ENCODE data around the gene ERBB3. TPM values are rescaled to one million over a fixed set of nuclear protein-coding genes. Genes with fewer than 3 reads are reported as not detected.
"Not testable (repeated sequence)": the region's sequence is repeated elsewhere in the genome, so short reads cannot be mapped to it uniquely, and the experiment has no call there.

ERBB3 gene
- total and polyA plus RNA-seq, 2 donors, result 1.4 to 4.3 TPM

- Histone ChIP-seq H3K4me3 (ENCODE audit: low read length in 2 of 2) (peak within 1 kb of the TSS; percentile 76 to 92), H3K27ac (ENCODE audit: low read depth in 1 of 2, low read length in 1 of 2) (peak within 1 kb of the TSS; percentile 84 to 89)
- under 1% methylated on average over 50 of the region's 50 CpGs for WGBS
Observed at GRCh38 chr12:56041552-56042429, 38.2 kb upstream of the ERBB3 start, which contains the start of gene RPS26. Gene RPS26, plus strand, starts transcription at chr12:56041918. Its CDS starts 249 bp downstream, at chr12:56042167.

GRCh38 chr12:56042430-56042813 is 37.5 kb upstream of the ERBB3 start:
- not testable (repeated sequence) for DNase-seq (ENCODE audit: low read depth in 6 of 9, low spot score in 9 of 9); H3K27me3 ChIP-seq (ENCODE audit: control insufficient read depth in 2 of 2, insufficient read depth in 1 of 2, low read length in 1 of 2); H3K9me3 ChIP-seq (ENCODE audit: control insufficient read depth in 2 of 2, insufficient read depth in 1 of 2, low read length in 1 of 2)
- 3% methylated on average over 20 of the region's 20 CpGs for WGBS
- peak overlapping the region; percentile 76 to 92 for H3K4me3 ChIP-seq (ENCODE audit: low read length in 2 of 2)
- H3K4me1 ChIP-seq (ENCODE audit: control insufficient read depth in 2 of 2, insufficient read depth in 2 of 2, low read length in 2 of 2), result peaks cover 8 to 27% of the 10 kb centered on the region in 2 donors
- H3K36me3 ChIP-seq (ENCODE audit: control insufficient read depth in 2 of 2, insufficient read depth in 2 of 2, low read length in 1 of 2), result peaks cover 22 to 36% of the 10 kb centered on the region in 2 donors
- H3K27ac ChIP-seq (ENCODE audit: low read depth in 1 of 2, low read length in 1 of 2), result peak overlapping the region; percentile 84 to 89

More at GRCh38 chr12:56041552-56042429, 38.2 kb upstream of the ERBB3 start, which contains the start of gene RPS26:
- Histone ChIP-seq H3K4me1 (ENCODE audit: control insufficient read depth in 2 of 2, insufficient read depth in 2 of 2, low read length in 2 of 2) (peaks cover 8 to 27% of the 10 kb centered on the region in 2 donors), H3K36me3 (ENCODE audit: control insufficient read depth in 2 of 2, insufficient read depth in 2 of 2, low read length in 1 of 2) (peaks cover 22 to 40% of the 10 kb centered on the region in 2 donors), H3K27me3 (ENCODE audit: control insufficient read depth in 2 of 2, insufficient read depth in 1 of 2, low read length in 1 of 2) (no peaks in the 10 kb centered on the region), H3K9me3 (ENCODE audit: control insufficient read depth in 2 of 2, insufficient read depth in 1 of 2, low read length in 1 of 2) (no peaks in the 10 kb centered on the region)
- peak; percentile 91 to 98 (median 95) for DNase-seq (ENCODE audit: low read depth in 6 of 9, low spot score in 9 of 9)

GRCh38 chr12:56042843-56043242 is 37.1 kb upstream of the ERBB3 start:
- Histone ChIP-seq H3K9me3 (ENCODE audit: control insufficient read depth in 2 of 2, insufficient read depth in 1 of 2, low read length in 1 of 2) (no peaks in the 10 kb centered on the region), H3K27me3 (ENCODE audit: control insufficient read depth in 2 of 2, insufficient read depth in 1 of 2, low read length in 1 of 2) (no peaks in the 10 kb centered on the region), H3K4me1 (ENCODE audit: control insufficient read depth in 2 of 2, insufficient read depth in 2 of 2, low read length in 2 of 2) (peaks cover 8 to 25% of the 10 kb centered on the region in 2 donors), H3K36me3 (ENCODE audit: control insufficient read depth in 2 of 2, insufficient read depth in 2 of 2, low read length in 1 of 2) (peaks cover 22 to 35% of the 10 kb centered on the region in 2 donors), H3K27ac (ENCODE audit: low read depth in 1 of 2, low read length in 1 of 2) (peak overlapping the region in 1 of 2 donors; percentile 84), H3K4me3 (ENCODE audit: low read length in 2 of 2) (peak overlapping the region; percentile 76 to 92)
- 58% methylated on average over 9 of the region's 9 CpGs for WGBS
- DNase-seq (ENCODE audit: low read depth in 6 of 9, low spot score in 9 of 9), result no peak

- Histone ChIP-seq H3K36me3 (ENCODE audit: control insufficient read depth in 2 of 2, insufficient read depth in 2 of 2, low read length in 1 of 2) (peaks cover 22 to 35% of the 10 kb centered on the region in 2 donors), H3K27me3 (ENCODE audit: control insufficient read depth in 2 of 2, insufficient read depth in 1 of 2, low read length in 1 of 2) (no peaks in the 10 kb centered on the region), H3K4me1 (ENCODE audit: control insufficient read depth in 2 of 2, insufficient read depth in 2 of 2, low read length in 2 of 2) (peaks cover 8 to 18% of the 10 kb centered on the region in 2 donors), H3K27ac (ENCODE audit: low read depth in 1 of 2, low read length in 1 of 2) (peak overlapping the region in 1 of 2 donors; percentile 18), H3K9me3 (ENCODE audit: control insufficient read depth in 2 of 2, insufficient read depth in 1 of 2, low read length in 1 of 2) (no peaks in the 10 kb centered on the region), H3K4me3 (ENCODE audit: low read length in 2 of 2) (no peak overlapping the region)
- DNase-seq (ENCODE audit: low read depth in 6 of 9, low spot score in 9 of 9), result no peak
- WGBS, result 95% methylated on average over 9 of the region's 9 CpGs
Observed at GRCh38 chr12:56046027-56046780, 33.8 kb upstream of the ERBB3 start.

- Histone ChIP-seq H3K4me3 (ENCODE audit: low read length in 2 of 2) (no peak overlapping the region), H3K27me3 (ENCODE audit: control insufficient read depth in 2 of 2, insufficient read depth in 1 of 2, low read length in 1 of 2) (no peaks in the 10 kb centered on the region), H3K9me3 (ENCODE audit: control insufficient read depth in 2 of 2, insufficient read depth in 1 of 2, low read length in 1 of 2) (peaks cover 0 to 4% of the 10 kb centered on the region in 2 donors), H3K27ac (ENCODE audit: low read depth in 1 of 2, low read length in 1 of 2) (no peak overlapping the region), H3K36me3 (ENCODE audit: control insufficient read depth in 2 of 2, insufficient read depth in 2 of 2, low read length in 1 of 2) (no peaks in the 10 kb centered on the region), H3K4me1 (ENCODE audit: control insufficient read depth in 2 of 2, insufficient read depth in 2 of 2, low read length in 2 of 2) (no peaks in the 10 kb centered on the region)
- WGBS, result 96% methylated on average over 6 of the region's 6 CpGs
- DNase-seq (ENCODE audit: low read depth in 6 of 9, low spot score in 9 of 9), result no peak
Observed at GRCh38 chr12:56053407-56053893, 26.5 kb upstream of the ERBB3 start.

- H3K4me3 ChIP-seq (ENCODE audit: low read length in 2 of 2); DNase-seq (ENCODE audit: low read depth in 6 of 9, low spot score in 9 of 9); H3K27ac ChIP-seq (ENCODE audit: low read depth in 1 of 2, low read length in 1 of 2); H3K36me3 ChIP-seq (ENCODE audit: control insufficient read depth in 2 of 2, insufficient read depth in 2 of 2, low read length in 1 of 2); H3K27me3 ChIP-seq (ENCODE audit: control insufficient read depth in 2 of 2, insufficient read depth in 1 of 2, low read length in 1 of 2); H3K9me3 ChIP-seq (ENCODE audit: control insufficient read depth in 2 of 2, insufficient read depth in 1 of 2, low read length in 1 of 2); H3K4me1 ChIP-seq (ENCODE audit: control insufficient read depth in 2 of 2, insufficient read depth in 2 of 2, low read length in 2 of 2): not testable (repeated sequence)
- WGBS, result 95% methylated on average over 8 of the region's 8 CpGs
Observed at GRCh38 chr12:56059964-56060363, 20.0 kb upstream of the ERBB3 start.

- Histone ChIP-seq H3K27ac (ENCODE audit: low read depth in 1 of 2, low read length in 1 of 2) (no peak overlapping the region), H3K4me3 (ENCODE audit: low read length in 2 of 2) (no peak overlapping the region), H3K9me3 (ENCODE audit: control insufficient read depth in 2 of 2, insufficient read depth in 1 of 2, low read length in 1 of 2) (peaks cover 0 to 4% of the 10 kb centered on the region in 2 donors), H3K4me1 (ENCODE audit: control insufficient read depth in 2 of 2, insufficient read depth in 2 of 2, low read length in 2 of 2) (no peaks in the 10 kb centered on the region), H3K27me3 (ENCODE audit: control insufficient read depth in 2 of 2, insufficient read depth in 1 of 2, low read length in 1 of 2) (no peaks in the 10 kb centered on the region), H3K36me3 (ENCODE audit: control insufficient read depth in 2 of 2, insufficient read depth in 2 of 2, low read length in 1 of 2) (no peaks in the 10 kb centered on the region)
- DNase-seq (ENCODE audit: low read depth in 6 of 9, low spot score in 9 of 9), result no peak
- WGBS, result 89% methylated on average over 5 of the region's 5 CpGs
Observed at GRCh38 chr12:56061982-56062381, 18.0 kb upstream of the ERBB3 start.

- H3K9me3 ChIP-seq (ENCODE audit: control insufficient read depth in 2 of 2, insufficient read depth in 1 of 2, low read length in 1 of 2), result no peaks in the 10 kb centered on the region
- H3K36me3 ChIP-seq (ENCODE audit: control insufficient read depth in 2 of 2, insufficient read depth in 2 of 2, low read length in 1 of 2), result no peaks in the 10 kb centered on the region
- DNase-seq (ENCODE audit: low read depth in 6 of 9, low spot score in 9 of 9), result no peak
- H3K4me3 ChIP-seq (ENCODE audit: low read length in 2 of 2), result no peak overlapping the region
- H3K27ac ChIP-seq (ENCODE audit: low read depth in 1 of 2, low read length in 1 of 2), result no peak overlapping the region
- no peaks in the 10 kb centered on the region for H3K27me3 ChIP-seq (ENCODE audit: control insufficient read depth in 2 of 2, insufficient read depth in 1 of 2, low read length in 1 of 2)
- no peaks in the 10 kb centered on the region for H3K4me1 ChIP-seq (ENCODE audit: control insufficient read depth in 2 of 2, insufficient read depth in 2 of 2, low read length in 2 of 2)
Observed at GRCh38 chr12:56062996-56063395, 17.0 kb upstream of the ERBB3 start.

GRCh38 chr12:56071648-56072047 is 8.3 kb upstream of the ERBB3 start:
- H3K4me1 ChIP-seq (ENCODE audit: control insufficient read depth in 2 of 2, insufficient read depth in 2 of 2, low read length in 2 of 2), result no peaks in the 10 kb centered on the region
- peaks cover 0 to 5% of the 10 kb centered on the region in 2 donors for H3K27me3 ChIP-seq (ENCODE audit: control insufficient read depth in 2 of 2, insufficient read depth in 1 of 2, low read length in 1 of 2)
- no peaks in the 10 kb centered on the region for H3K36me3 ChIP-seq (ENCODE audit: control insufficient read depth in 2 of 2, insufficient read depth in 2 of 2, low read length in 1 of 2)
- H3K27ac ChIP-seq (ENCODE audit: low read depth in 1 of 2, low read length in 1 of 2), result no peak overlapping the region
- H3K4me3 ChIP-seq (ENCODE audit: low read length in 2 of 2), result no peak overlapping the region
- no peak for DNase-seq (ENCODE audit: low read depth in 6 of 9, low spot score in 9 of 9)
- 94% methylated on average over 4 of the region's 4 CpGs for WGBS
- no peaks in the 10 kb centered on the region for H3K9me3 ChIP-seq (ENCODE audit: control insufficient read depth in 2 of 2, insufficient read depth in 1 of 2, low read length in 1 of 2)

Measured in thymus (tissue), 11 donors.